Activated T-cell treated with anti-CD3 and anti-CD28 coated beads for 1 hour (primary cell): ENCODE measurements around the gene AIF1L.
"Not testable (repeated sequence)": the region's sequence is repeated elsewhere in the genome, so short reads cannot be mapped to it uniquely, and the experiment has no call there.

Experiments
- DNase-seq: peaks from one replicate; pipeline ENCODE4 v3.0.0-alpha.2; 2020; ENCODE audit warnings: low read depth

AIF1L gene

GRCh38 chr9:131099102-131099606 lies 2.8 kb downstream of the AIF1L start:
- DNase-seq = no peak

GRCh38 chr9:131099845-131100244 lies 3.5 kb downstream of the AIF1L start:
- not testable (repeated sequence) for DNase-seq

GRCh38 chr9:131100445-131100844 lies 4.1 kb downstream of the AIF1L start:
- DNase-seq = no peak

GRCh38 chr9:131101207-131101964 lies 5.1 kb downstream of the AIF1L start:
- DNase-seq = no peak

GRCh38 chr9:131103024-131103423 lies 6.7 kb downstream of the AIF1L start:
- no peak for DNase-seq

GRCh38 chr9:131103535-131103934 lies 7.2 kb downstream of the AIF1L start:
- no peak for DNase-seq

- no peak for DNase-seq
Observed at GRCh38 chr9:131104016-131104740, 7.8 kb downstream of the AIF1L start.

- DNase-seq = no peak
Observed at GRCh38 chr9:131105952-131106351, 9.6 kb downstream of the AIF1L start.

- DNase-seq = no peak
Observed at GRCh38 chr9:131107760-131108159, 11.4 kb downstream of the AIF1L start.

- DNase-seq = no peak
Observed at GRCh38 chr9:131111186-131111853, 15.0 kb downstream of the AIF1L start.

GRCh38 chr9:131111854-131112311 lies 15.6 kb downstream of the AIF1L start:
- no peak for DNase-seq

GRCh38 chr9:131112374-131113154 lies 16.2 kb downstream of the AIF1L start:
- DNase-seq = no peak

- no peak for DNase-seq
Observed at GRCh38 chr9:131113655-131114054, 17.3 kb downstream of the AIF1L start.

- DNase-seq = no peak
Observed at GRCh38 chr9:131114084-131114535, 17.8 kb downstream of the AIF1L start.

- DNase-seq = not testable (repeated sequence)
Observed at GRCh38 chr9:131115360-131115742, 19.0 kb downstream of the AIF1L start.

GRCh38 chr9:131116281-131117120 lies 20.2 kb downstream of the AIF1L start:
- DNase-seq = no peak

GRCh38 chr9:131117121-131117761 lies 20.9 kb downstream of the AIF1L start:
- DNase-seq = no peak

GRCh38 chr9:131117762-131118145 lies 21.4 kb downstream of the AIF1L start:
- DNase-seq = no peak

GRCh38 chr9:131119600-131119999 lies 23.3 kb downstream of the AIF1L start:
- no peak for DNase-seq

GRCh38 chr9:131120620-131121228 lies 24.4 kb downstream of the AIF1L start:
- DNase-seq = no peak
